ENCODE results near the gene EPHX1.
A peak's percentile ranks its signal among the peaks of the same experiment; 100 is the strongest.
"Not testable (repeated sequence)": the region's sequence is repeated elsewhere in the genome, so short reads cannot be mapped to it uniquely, and the experiment has no call there.

Gene EPHX1

GRCh38 chr1:225817611-225818061 is 7.7 kb downstream of the EPHX1 start:
- peak; percentile 4 for DNase-seq

DNA sequence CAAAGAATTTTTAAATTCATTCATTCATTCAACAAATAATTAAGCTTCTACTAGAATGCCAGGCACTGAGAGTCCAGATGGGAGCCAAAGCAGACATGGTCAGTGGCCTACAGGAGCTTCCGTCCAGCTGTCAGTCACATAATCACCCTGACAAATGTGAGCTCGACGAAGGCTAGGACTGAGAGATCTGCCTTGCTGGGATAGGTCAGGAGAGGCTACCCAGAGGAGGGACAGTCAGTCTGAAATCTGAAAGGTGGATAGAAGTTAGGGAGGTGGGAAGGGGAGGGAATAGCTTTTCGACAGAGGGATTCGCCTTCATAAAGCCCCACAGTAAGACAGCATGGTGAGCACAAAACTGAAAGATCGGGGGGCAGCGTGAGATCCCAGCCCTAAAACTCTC is 8.3 kb downstream of the EPHX1 start:
- no peak for DNase-seq

DNA sequence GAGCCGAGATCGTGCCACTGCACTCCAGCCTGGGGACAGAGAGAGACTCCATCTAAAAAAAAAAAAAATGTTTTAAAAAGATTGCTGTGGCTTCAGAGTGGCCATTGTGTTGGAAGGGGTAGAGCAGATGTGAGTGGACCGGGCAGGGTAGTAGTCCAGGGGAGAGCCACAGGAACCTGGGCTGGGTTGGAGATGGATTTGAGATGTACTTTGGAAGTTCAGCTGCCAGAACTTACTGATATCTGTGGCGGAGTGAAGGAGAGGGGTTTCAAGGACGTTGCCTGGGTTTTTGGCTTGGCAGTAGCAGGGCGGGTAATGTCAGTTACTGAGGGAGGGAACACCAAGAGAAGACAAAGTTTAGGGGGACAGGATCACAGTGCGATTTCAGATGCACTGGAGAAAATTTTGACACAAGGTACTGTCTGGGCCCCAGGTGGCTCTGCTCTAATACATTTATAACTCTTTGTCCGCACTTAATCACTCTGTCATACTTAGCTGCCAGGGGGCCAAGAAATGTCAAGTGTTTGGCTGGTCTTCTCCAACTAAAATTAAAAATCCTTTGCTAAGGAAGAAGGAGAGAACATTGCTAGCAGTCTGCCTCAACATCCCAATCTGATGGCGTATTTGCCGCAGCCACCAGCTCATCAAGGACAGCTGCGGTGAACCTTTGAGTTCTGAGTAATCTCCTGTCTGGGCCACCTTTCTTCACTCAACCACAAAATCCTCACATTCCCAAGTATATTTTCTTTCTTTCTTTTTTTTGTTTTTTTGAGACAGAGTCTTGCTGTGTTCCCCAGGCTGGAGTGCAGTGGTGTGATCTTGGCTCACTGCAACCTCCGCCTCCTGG is 9.6 kb downstream of the EPHX1 start:
- no peak for DNase-seq

GRCh38 chr1:225820522-225821120 is 10.7 kb downstream of the EPHX1 start:
- no peak for DNase-seq

DNA sequence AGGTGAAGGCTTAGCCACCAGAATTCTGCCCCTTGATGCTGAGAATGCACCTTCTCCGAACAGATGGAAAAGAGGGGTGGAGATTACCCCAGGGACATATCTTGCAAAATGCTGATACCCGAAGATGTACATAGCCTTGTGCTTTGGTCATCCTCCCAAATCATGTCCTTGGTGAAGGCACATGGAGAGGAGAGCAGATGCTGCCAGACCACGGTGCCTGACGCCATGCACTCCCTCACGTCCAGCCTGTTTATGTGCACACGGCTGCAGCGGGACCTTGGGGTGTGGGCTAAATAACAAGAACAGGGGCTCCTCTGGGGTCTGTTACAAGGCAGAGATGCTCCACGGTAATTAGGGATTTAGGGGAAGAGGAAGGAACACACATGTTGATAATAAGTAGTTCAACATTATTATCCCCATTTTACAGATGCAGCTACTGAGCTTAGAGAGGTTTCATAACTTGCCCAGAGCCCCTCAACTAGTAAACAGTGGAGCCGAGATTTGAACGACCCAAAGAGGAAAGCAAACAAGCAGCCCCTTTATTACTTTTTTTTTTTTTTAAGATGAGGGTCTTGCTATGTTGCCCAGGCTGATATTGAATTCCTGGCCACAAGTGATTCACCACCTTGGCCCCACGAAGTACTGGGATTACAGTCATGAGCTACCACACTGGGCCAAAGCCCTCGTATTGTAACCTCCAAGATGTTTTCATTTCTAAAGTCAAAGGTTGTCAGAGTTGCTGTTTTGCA is 12.9 kb downstream of the EPHX1 start:
- DNase-seq, result no peak

- DNase-seq, result no peak
Measured at GRCh38 chr1:225823811-225824261, 13.9 kb downstream of the EPHX1 start.

- DNase-seq, result no peak
Measured at GRCh38 chr1:225824533-225824941, 14.6 kb downstream of the EPHX1 start.

DNA sequence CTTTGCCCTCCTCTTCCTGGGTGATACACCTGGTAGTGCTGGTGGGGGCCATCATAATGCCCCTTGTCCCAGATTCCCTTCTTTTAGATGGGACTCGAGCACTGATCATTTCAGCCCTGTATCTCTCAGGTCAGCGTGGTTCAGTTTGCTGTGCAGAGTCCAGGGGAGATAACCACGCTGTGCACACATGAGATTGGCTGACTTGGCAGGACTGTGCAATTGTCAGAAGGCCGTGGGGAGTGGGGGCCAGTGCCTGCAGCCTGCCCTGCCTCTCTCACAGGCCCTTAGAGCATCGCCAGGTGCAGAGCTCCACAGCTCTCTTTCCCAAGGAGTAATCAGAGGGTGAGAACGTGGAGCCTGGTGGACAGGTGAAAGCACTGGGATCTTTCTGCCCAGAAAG is 15.2 kb downstream of the EPHX1 start:
- no peak for DNase-seq

- DNase-seq, result no peak
Measured at GRCh38 chr1:225825607-225826007, 15.7 kb downstream of the EPHX1 start.

DNA sequence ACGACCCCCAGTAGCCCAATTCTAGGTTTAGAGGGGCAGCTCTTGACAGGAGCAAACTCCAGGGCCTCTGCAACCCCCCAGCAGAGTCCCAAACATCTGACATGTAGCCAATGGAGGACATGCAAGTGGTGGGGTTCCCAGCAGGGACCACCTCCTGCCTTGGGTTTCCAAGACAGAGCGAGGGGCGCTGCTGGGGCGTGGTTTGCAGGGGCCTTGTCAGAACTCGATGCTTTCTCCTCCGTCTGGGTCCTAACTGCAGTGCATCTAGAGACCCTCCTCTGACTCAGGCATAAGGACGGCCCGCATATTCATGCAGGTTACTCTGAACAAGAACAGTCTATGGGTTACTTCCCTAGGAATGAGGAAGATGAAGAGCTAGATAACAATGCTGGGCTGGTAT is 17.2 kb downstream of the EPHX1 start:
- DNase-seq, result no peak

DNA sequence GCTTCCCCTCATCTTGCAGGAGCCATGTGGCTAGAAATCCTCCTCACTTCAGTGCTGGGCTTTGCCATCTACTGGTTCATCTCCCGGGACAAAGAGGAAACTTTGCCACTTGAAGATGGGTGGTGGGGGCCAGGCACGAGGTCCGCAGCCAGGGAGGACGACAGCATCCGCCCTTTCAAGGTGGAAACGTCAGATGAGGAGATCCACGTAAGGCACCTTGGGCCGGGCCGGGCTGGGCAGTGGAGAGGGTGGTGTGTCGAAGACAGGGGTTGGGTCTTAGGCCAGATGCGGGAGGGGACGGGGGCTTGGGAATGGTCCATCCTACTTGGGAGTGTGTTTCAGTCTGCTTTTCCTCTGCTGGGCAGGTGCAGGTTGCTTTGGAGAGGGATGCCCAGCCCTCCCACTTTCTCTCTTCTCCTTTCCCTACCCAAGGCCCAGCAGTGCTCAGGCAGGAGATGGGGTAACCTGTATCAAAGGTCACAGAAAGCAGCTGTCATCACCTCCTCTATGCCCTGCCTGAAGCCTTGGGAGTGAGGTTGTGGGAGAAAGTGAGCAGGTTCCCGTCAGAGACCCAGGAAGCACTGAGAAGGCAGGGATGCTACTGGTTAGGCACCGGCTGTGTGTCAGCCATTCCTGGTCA is 18.9 kb downstream of the EPHX1 start:
- DNase-seq, result no peak

- no peak for DNase-seq
Measured at GRCh38 chr1:225830841-225831240, 20.9 kb downstream of the EPHX1 start.

DNA sequence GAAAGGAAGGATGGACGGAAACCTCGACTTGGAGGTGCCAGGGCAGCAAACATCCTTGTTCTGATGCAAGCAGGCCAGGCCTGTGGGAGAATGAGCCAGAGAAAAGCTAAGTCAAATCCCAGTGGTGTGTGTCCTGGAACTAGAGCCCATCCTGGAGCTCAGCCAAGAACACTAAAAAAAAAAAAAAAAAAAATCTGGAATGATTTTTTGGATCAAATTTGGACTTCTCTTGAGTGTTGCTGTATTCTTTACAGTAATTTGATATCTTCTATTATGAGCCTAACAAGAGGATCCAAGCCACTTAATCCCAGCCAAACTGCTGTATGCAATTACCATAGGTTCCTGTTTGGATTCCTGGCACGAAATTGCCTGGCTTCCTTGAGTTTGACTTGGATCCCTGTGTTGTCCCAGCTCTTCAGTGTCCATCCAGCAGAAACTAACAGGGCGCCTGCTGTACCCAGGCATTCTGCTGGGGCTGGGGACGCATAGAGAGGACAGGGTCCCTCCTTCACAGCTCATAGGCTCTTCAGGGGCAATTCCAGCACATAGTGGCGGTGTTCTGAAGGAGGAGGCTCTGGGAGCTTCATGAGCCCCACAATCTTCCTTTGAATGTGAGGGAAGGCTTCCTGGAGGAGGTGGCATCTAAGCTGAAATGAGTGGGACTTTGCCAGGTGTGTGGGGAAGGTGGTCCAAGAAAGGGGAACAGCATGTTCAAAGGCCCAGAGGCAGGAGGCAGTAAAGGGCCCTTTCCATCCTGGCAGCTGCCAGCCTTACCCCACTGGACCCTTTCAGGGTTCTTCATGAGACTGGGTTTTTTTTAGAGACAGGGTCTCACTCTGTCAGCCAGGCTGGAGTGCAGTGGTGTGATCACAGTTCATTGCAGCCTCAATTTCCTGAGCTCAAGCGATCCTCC is 24.7 kb downstream of the EPHX1 start:
- DNase-seq, result no peak

GRCh38 chr1:225835856-225836255 is 25.9 kb downstream of the EPHX1 start:
- DNase-seq, result no peak

DNA sequence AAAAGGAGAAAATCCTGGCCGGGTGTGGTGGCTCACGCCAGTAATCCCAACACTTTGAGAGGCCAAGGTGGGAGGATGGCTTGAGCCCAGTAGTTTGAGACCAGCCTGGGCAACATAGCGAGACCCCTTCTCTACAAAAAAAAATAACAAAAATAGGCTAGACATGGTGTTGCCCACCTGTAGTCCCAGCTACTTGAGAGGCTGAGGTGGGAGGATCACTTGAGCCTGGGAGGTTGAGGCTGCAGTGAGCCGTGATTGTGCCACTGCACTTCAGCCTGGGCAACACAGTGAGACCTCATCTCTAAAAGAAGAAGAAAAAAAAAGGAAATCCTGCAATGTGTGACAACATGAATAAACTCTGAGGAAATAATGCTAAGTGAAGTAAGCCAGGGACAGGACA is 26.4 kb downstream of the EPHX1 start:
- not testable (repeated sequence) for DNase-seq

- no peak for DNase-seq
Measured at GRCh38 chr1:225838793-225839192, 28.9 kb downstream of the EPHX1 start.

GRCh38 chr1:225840223-225840610 is 30.3 kb downstream of the EPHX1 start:
- DNase-seq, result no peak

DNA sequence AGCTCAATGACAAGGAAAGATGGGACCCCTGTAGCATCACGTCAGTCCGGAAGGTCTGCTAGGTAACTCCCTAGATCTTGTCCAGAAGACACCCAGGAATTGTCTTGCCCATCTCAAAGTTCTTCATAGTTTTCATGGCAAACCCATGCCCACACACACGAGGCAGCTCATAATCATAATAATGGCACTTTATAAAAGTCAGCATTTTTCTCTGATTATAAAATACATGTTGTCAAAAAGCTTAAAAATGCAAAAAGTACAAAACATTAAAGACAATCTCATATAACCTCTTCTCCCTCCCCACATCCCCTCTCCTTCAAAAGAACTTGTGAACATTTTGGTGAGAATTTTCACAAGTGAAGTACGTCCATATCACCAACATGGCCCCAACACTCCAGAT is 30.8 kb downstream of the EPHX1 start:
- no peak for DNase-seq

DNA sequence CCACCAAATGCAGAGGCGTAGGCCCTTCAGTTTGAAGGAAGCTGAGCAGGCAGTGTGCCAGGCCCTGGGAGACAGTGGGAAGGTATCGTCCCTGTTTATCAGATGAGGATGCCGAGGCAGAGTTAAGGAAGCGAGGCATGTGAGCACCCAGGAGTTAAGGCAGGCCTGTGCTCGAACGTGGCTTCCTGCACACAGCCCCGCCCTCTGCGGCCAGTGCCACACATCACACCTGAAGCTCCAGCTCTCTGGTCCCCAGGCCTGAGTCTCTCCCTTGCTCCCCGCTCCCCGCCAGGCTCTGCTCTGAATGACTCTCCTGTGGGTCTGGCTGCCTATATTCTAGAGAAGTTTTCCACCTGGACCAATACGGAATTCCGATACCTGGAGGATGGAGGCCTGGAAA is 32.1 kb downstream of the EPHX1 start:
- DNase-seq, result no peak

DNA sequence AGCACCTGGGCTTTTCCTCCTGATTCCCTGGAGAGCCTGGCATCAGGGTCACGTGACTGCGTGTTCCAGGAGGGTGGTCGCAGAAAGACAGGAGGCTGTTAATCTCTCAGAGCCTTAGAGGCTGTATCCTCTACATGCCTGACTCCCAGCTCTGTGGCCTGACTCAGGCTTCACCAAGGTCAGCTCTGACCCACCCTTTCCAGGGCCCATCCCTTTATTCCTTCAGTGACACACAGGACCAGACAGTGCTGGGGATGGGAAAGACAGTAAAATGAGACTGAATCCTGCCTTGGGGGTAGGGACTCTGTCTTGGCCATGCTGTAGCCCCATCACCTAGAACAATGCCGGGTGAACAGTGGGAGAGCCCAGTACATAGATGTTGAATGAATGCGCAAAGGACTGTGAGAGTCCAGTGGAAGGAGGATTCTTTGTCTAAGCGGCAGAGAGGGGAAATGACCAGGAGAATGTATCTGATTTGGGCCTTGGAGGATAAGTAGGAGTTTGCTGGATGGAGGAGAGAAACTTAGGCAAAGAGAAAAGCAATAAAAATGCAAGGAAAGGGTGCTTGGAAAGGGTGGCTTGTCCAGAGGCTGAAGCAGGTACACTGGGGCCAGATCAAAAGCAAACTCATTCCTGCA is 33.0 kb downstream of the EPHX1 start:
- no peak for DNase-seq

- no peak for DNase-seq
Measured at GRCh38 chr1:225843426-225843795, 33.5 kb downstream of the EPHX1 start.

All from NK-92 treated with Interleukin-12 subunit alpha and Interleukin-12 subunit beta, amount 100 ng/mL, for 24 hours (cell line).